ENCODE results near the gene ZDHHC11. TPM values are rescaled to one million over a fixed set of nuclear protein-coding genes. Genes with fewer than 3 reads are reported as not detected.

The ZDHHC11 gene
- total RNA-seq, 6 donors from 2014 or later: 18.9 to 64.6 (median 27.5) TPM

- Histone ChIP-seq H3K27ac (no peak overlapping the region), H3K4me1 (peaks cover 0 to 13% (median 8%) of the 10 kb centered on the region in 4 donors), H3K4me3 (no peak overlapping the region), H3K9me3 (no peaks in the 10 kb centered on the region), H3K27me3 (peaks cover 0 to 13% (median 0%) of the 10 kb centered on the region in 4 donors), H3K36me3 (no peaks in the 10 kb centered on the region)
- no peak for TF ChIP-seq CTCF (IDR thresholded peaks at IDR 0.05)
- ATAC-seq (ENCODE audit: low FRiP score in 2 of 2) (no peak), DNase-seq (no peak)
- 89 to 91% methylated on average over 51 to 55 of the region's 55 CpGs for WGBS, 2 donors
These were observed 1.9 kb upstream of the ZDHHC11 start for GRCh38 chr5:852431-853401.

GRCh38 chr5:852018-852417 is 1.2 kb upstream of the ZDHHC11 start:
- H3K4me3 ChIP-seq: no peak overlapping the region
- no peak overlapping the region for H3K27ac ChIP-seq
- no peaks in the 10 kb centered on the region for H3K36me3 ChIP-seq
- peaks cover 0 to 13% (median 8%) of the 10 kb centered on the region in 4 donors for H3K4me1 ChIP-seq
- TF ChIP-seq POLR2A (IDR thresholded peaks at IDR 0.05) (no peak), POLR2AphosphoS5 (IDR thresholded peaks at IDR 0.05) (no peak), EP300 (IDR thresholded peaks at IDR 0.05) (no peak), CTCF (IDR thresholded peaks at IDR 0.05) (no peak)
- peaks cover 0 to 13% (median 0%) of the 10 kb centered on the region in 4 donors for H3K27me3 ChIP-seq
- H3K9me3 ChIP-seq: no peaks in the 10 kb centered on the region
- DNase-seq: no peak
- 62 to 72% methylated on average over 5 of the region's 5 CpGs for WGBS, 2 donors
- ATAC-seq (ENCODE audit: low FRiP score in 2 of 2): no peak

- DNase-seq: peak in 1 of 2 donors; percentile 18
- Histone ChIP-seq H3K27ac (no peak overlapping the region), H3K27me3 (peaks cover 0 to 13% (median 0%) of the 10 kb centered on the region in 4 donors), H3K4me1 (peaks cover 0 to 13% (median 8%) of the 10 kb centered on the region in 4 donors), H3K4me3 (no peak overlapping the region), H3K36me3 (no peaks in the 10 kb centered on the region), H3K9me3 (no peaks in the 10 kb centered on the region)
- WGBS, 2 donors: 76 to 81% methylated on average over 14 to 16 of the region's 16 CpGs
- ATAC-seq (ENCODE audit: low FRiP score in 2 of 2): no peak
- no peak for TF ChIP-seq EP300 (IDR thresholded peaks at IDR 0.05)
- TF ChIP-seq CTCF (IDR thresholded peaks at IDR 0.05): no peak
These were observed 767 bp upstream of the ZDHHC11 start for GRCh38 chr5:851553-851952.

- no peak for ATAC-seq (ENCODE audit: low FRiP score in 2 of 2)
- Histone ChIP-seq H3K27me3 (peaks cover 0 to 13% (median 0%) of the 10 kb centered on the region in 4 donors), H3K36me3 (no peaks in the 10 kb centered on the region), H3K4me3 (no peak overlapping the region), H3K27ac (no peak overlapping the region), H3K9me3 (no peaks in the 10 kb centered on the region), H3K4me1 (peaks cover 0 to 13% (median 8%) of the 10 kb centered on the region in 4 donors)
- TF ChIP-seq CTCF (IDR thresholded peaks at IDR 0.05): no peak
- no peak for TF ChIP-seq POLR2AphosphoS5 (IDR thresholded peaks at IDR 0.05)
- TF ChIP-seq EP300 (IDR thresholded peaks at IDR 0.05): no peak
- no peak for TF ChIP-seq POLR2A (IDR thresholded peaks at IDR 0.05)
- 43 to 48% methylated on average over 5 to 19 of the region's 19 CpGs for WGBS, 2 donors
- no peak for DNase-seq
These were observed 290 bp upstream of the ZDHHC11 start for GRCh38 chr5:851076-851475.

Data from upper lobe of left lung (tissue), 6 donors.